Mesodermal cell (in vitro differentiated cells): ENCODE data around the gene CRACDL.

Experiments used
- H3K27ac ChIP-seq: 2 replicates; pipeline ENCODE4 v1.7.0; 2013; ENCODE audit warnings: mild to moderate bottlenecking, low read depth, low read length, moderate library complexity; ENCODE audit not compliant: severe bottlenecking
- H3K36me3 ChIP-seq: 2 replicates; pipeline ENCODE4 v1.7.1; 2013; ENCODE audit warnings: mild to moderate bottlenecking, low read length, moderate library complexity; ENCODE audit not compliant: control insufficient read depth, insufficient read depth
- H3K4me1 ChIP-seq: one replicate; pipeline ENCODE4 v1.7.1; 2013; ENCODE audit warnings: mild to moderate bottlenecking, low read length; ENCODE audit not compliant: insufficient read depth, control insufficient read depth, poor library complexity, severe bottlenecking
- H3K4me3 ChIP-seq: 2 replicates; pipeline ENCODE4 v1.7.0; 2013; ENCODE audit warnings: low read length, control low read depth, mild to moderate bottlenecking; ENCODE audit not compliant: insufficient read depth, poor library complexity, severe bottlenecking; ENCODE audit errors: extremely low read depth
- H3K9me3 ChIP-seq: 2 replicates; pipeline ENCODE4 v1.7.1; 2013; ENCODE audit warnings: mild to moderate bottlenecking, low read length, moderate library complexity; ENCODE audit not compliant: control insufficient read depth
- WGBS, 2 experiments: methylation state at CpG; one replicate each; pipeline ENCODE4 v1.1.5; 2013; ENCODE audit warnings: missing lambda C conversion rate in 2 of 2; ENCODE audit not compliant: insufficient coverage in 2 of 2; 5-methylcytosine and 5-hydroxymethylcytosine counted together

The CRACDL gene

GRCh38 chr2:98771721-98772524 is 164.1 kb downstream of the CRACDL start:
- WGBS, 2 experiments: 90% methylated on average over 12 to 13 of the region's 17 CpGs
- no peak overlapping the region for H3K27ac ChIP-seq

GRCh38 chr2:98771264-98771663 is 164.8 kb downstream of the CRACDL start:
- WGBS, 2 experiments: 86 to 100% methylated on average over 1 of the region's 2 CpGs
- Histone ChIP-seq H3K9me3 (no peaks in the 10 kb centered on the region), H3K36me3 (no peaks in the 10 kb centered on the region), H3K4me3 (no peak overlapping the region), H3K27ac (no peak overlapping the region), H3K4me1 (no peaks in the 10 kb centered on the region)

More at GRCh38 chr2:98771721-98772524, 164.1 kb downstream of the CRACDL start:
- H3K36me3 ChIP-seq: no peaks in the 10 kb centered on the region
- H3K4me1 ChIP-seq: no peaks in the 10 kb centered on the region
- H3K4me3 ChIP-seq: no peak overlapping the region
- H3K9me3 ChIP-seq: no peaks in the 10 kb centered on the region

GRCh38 chr2:98769784-98770183 is 166.2 kb downstream of the CRACDL start:
- no peaks in the 10 kb centered on the region for H3K4me1 ChIP-seq
- H3K36me3 ChIP-seq: no peaks in the 10 kb centered on the region
- H3K4me3 ChIP-seq: no peak overlapping the region
- no peak overlapping the region for H3K27ac ChIP-seq
- WGBS, 2 experiments: 85 to 89% methylated on average over 12 to 14 of the region's 14 CpGs
- no peaks in the 10 kb centered on the region for H3K9me3 ChIP-seq

- no peak overlapping the region for H3K27ac ChIP-seq
- H3K36me3 ChIP-seq: no peaks in the 10 kb centered on the region
- H3K9me3 ChIP-seq: no peaks in the 10 kb centered on the region
- WGBS, 2 experiments: 75 to 93% methylated on average over 4 to 5 of the region's 6 CpGs
- no peak overlapping the region for H3K4me3 ChIP-seq
- H3K4me1 ChIP-seq: no peaks in the 10 kb centered on the region
Measured at GRCh38 chr2:98769114-98769476, 166.9 kb downstream of the CRACDL start.

- H3K9me3 ChIP-seq: no peaks in the 10 kb centered on the region
- no peaks in the 10 kb centered on the region for H3K4me1 ChIP-seq
- no peak overlapping the region for H3K27ac ChIP-seq
- whole genome bisulfite sequencing, 2 experiments: 86 to 97% methylated on average over 2 to 4 of the region's 7 CpGs
- H3K4me3 ChIP-seq: no peak overlapping the region
- H3K36me3 ChIP-seq: no peaks in the 10 kb centered on the region
Measured at GRCh38 chr2:98768384-98769113, 167.5 kb downstream of the CRACDL start.

GRCh38 chr2:98764499-98764898 is 171.5 kb downstream of the CRACDL start:
- H3K9me3 ChIP-seq: no peaks in the 10 kb centered on the region
- H3K4me1 ChIP-seq: no peaks in the 10 kb centered on the region
- H3K36me3 ChIP-seq: no peaks in the 10 kb centered on the region
- H3K4me3 ChIP-seq: no peak overlapping the region
- no peak overlapping the region for H3K27ac ChIP-seq
- WGBS, 2 experiments: 89 to 94% methylated on average over 3 to 4 of the region's 4 CpGs

GRCh38 chr2:98763209-98763951 is 172.6 kb downstream of the CRACDL start:
- no peaks in the 10 kb centered on the region for H3K36me3 ChIP-seq

GRCh38 chr2:98761909-98762308 is 174.1 kb downstream of the CRACDL start:
- Histone ChIP-seq H3K9me3 (no peaks in the 10 kb centered on the region), H3K36me3 (no peaks in the 10 kb centered on the region), H3K4me1 (no peaks in the 10 kb centered on the region), H3K4me3 (no peak overlapping the region), H3K27ac (no peak overlapping the region)
- WGBS, 2 experiments: 84 to 90% methylated on average over 5 to 6 of the region's 6 CpGs

More at GRCh38 chr2:98763209-98763951, 172.6 kb downstream of the CRACDL start:
- Histone ChIP-seq H3K27ac (no peak overlapping the region), H3K9me3 (no peaks in the 10 kb centered on the region), H3K4me1 (no peaks in the 10 kb centered on the region), H3K4me3 (no peak overlapping the region)
- 83 to 100% methylated on average over 1 to 2 of the region's 6 CpGs for whole genome bisulfite sequencing, 2 experiments

- WGBS, 2 experiments: 81 to 84% methylated on average over 7 to 9 of the region's 9 CpGs
Measured at GRCh38 chr2:98761267-98761781, 174.7 kb downstream of the CRACDL start.

GRCh38 chr2:98759827-98760625 is 176.0 kb downstream of the CRACDL start:
- no peak overlapping the region for H3K4me3 ChIP-seq
- no peaks in the 10 kb centered on the region for H3K4me1 ChIP-seq
- no peak overlapping the region for H3K27ac ChIP-seq
- no peaks in the 10 kb centered on the region for H3K9me3 ChIP-seq
- H3K36me3 ChIP-seq: no peaks in the 10 kb centered on the region
- 73 to 76% methylated on average over 4 to 5 of the region's 6 CpGs for WGBS, 2 experiments

More at GRCh38 chr2:98761267-98761781, 174.7 kb downstream of the CRACDL start:
- Histone ChIP-seq H3K4me3 (no peak overlapping the region), H3K4me1 (no peaks in the 10 kb centered on the region), H3K36me3 (no peaks in the 10 kb centered on the region), H3K9me3 (no peaks in the 10 kb centered on the region), H3K27ac (no peak overlapping the region)
